CD4-positive, alpha-beta memory T cell (primary cell): ENCODE data around the gene FOXL3. TPM values are rescaled to one million over a fixed set of nuclear protein-coding genes. Genes with fewer than 3 reads are reported as not detected.

Experiments
- CTCF ChIA-PET: fragments of 350-600 bp; sonication (Branson Sonifier 250); formaldehyde crosslinking; loops from one replicate; lab custom pipeline; 2021; ENCODE audit warnings: inconsistent platforms; ENCODE audit not compliant: partially characterized antibody; lab: Charles Lee
- POLR2A ChIA-PET: fragments of 350-600 bp; sonication (Branson Sonifier 250); formaldehyde crosslinking; loops from one replicate; lab custom pipeline; 2021; ENCODE audit not compliant: partially characterized antibody; lab: Charles Lee
- DNase-seq, 5 donors: peaks; one replicate each; pipeline versions ENCODE4 v3.0.0 to v3.0.0-alpha.2; 2020 to 2022; ENCODE audit warnings: mixed read lengths in 1 of 5
- H3K27ac ChIP-seq: one replicate; pipeline ENCODE4 v1.7.0; 2013; ENCODE audit warnings: low read depth, low read length
- H3K27me3 ChIP-seq: 2 replicates; pipeline ENCODE4 v1.7.0; 2013; ENCODE audit warnings: mild to moderate bottlenecking, low read length, moderate library complexity; ENCODE audit not compliant: insufficient read depth
- H3K36me3 ChIP-seq: 2 replicates; pipeline ENCODE4 v1.7.0; 2013; ENCODE audit warnings: mild to moderate bottlenecking, low read length, moderate library complexity; ENCODE audit not compliant: insufficient read depth
- H3K4me1 ChIP-seq: 2 replicates; pipeline ENCODE4 v1.7.0; 2013; ENCODE audit warnings: mild to moderate bottlenecking, low read length, moderate library complexity; ENCODE audit not compliant: insufficient read depth
- H3K4me3 ChIP-seq, 2 donors: one replicate each; pipeline ENCODE4 v1.7.0; 2013; ENCODE audit warnings: low read length in 2 of 2, mild to moderate bottlenecking in 1 of 2
- H3K9me3 ChIP-seq, 2 donors: one replicate each; pipeline ENCODE4 v1.7.0; 2013; ENCODE audit warnings: low read length in 2 of 2, control low read depth in 1 of 2; ENCODE audit not compliant: control insufficient read depth in 1 of 2
- H3K27ac Mint-ChIP-seq, 7 donors: one replicate each; pipeline ENCODE4 v1.8.0; 2020 to 2021; ENCODE audit warnings: mixed read lengths in 7 of 7, mild to moderate bottlenecking in 6 of 7, inconsistent platforms in 3 of 7, moderate library complexity in 3 of 7
- H3K27me3 Mint-ChIP-seq, 2 donors: one replicate each; pipeline ENCODE4 v1.8.0; 2020 to 2021; ENCODE audit warnings: mixed read lengths in 2 of 2
- H3K36me3 Mint-ChIP-seq, 2 donors: one replicate each; pipeline ENCODE4 v1.8.0; 2020 to 2021; ENCODE audit warnings: mixed read lengths in 2 of 2, inconsistent platforms in 1 of 2, mild to moderate bottlenecking in 1 of 2
- H3K4me1 Mint-ChIP-seq, 4 donors: one replicate each; pipeline ENCODE4 v1.8.0; 2020 to 2021; ENCODE audit warnings: mixed read lengths in 4 of 4, mild to moderate bottlenecking in 1 of 4
- H3K4me3 Mint-ChIP-seq, 8 donors: one replicate each; pipeline ENCODE4 v1.8.0; 2020 to 2021; ENCODE audit warnings: mixed read lengths in 8 of 8, mild to moderate bottlenecking in 7 of 8, moderate library complexity in 6 of 8, inconsistent platforms in 3 of 8
- H3K9me3 Mint-ChIP-seq, 8 donors: one replicate each; pipeline ENCODE4 v1.8.0; 2020 to 2021; ENCODE audit warnings: mixed read lengths in 8 of 8, mild to moderate bottlenecking in 5 of 8, inconsistent platforms in 3 of 8, moderate library complexity in 1 of 8
- intact Hi-C: fragments of 100-400 bp; cut with micrococcal nuclease; formaldehyde crosslinking; loops from one replicate; pipeline ENCODE4 v1.15.1; 2023
- polyA plus RNA-seq, 2 donors: library from polyadenylated mRNA; unstranded; fragments of 300-500 nt; fragmentation: Illumina TruSeq; gene quantifications; one replicate each; pipeline ENCODE4 v1.2.3, GENCODE V29; 2021
- total RNA-seq, 2 experiments: library from RNA; stranded (reverse); gene quantifications; one replicate each; pipeline ENCODE4 v1.2.3, GENCODE V29; 2021

Gene FOXL3
- total and polyA plus RNA-seq, 4 experiments from 2014 or later = not detected

DNA sequence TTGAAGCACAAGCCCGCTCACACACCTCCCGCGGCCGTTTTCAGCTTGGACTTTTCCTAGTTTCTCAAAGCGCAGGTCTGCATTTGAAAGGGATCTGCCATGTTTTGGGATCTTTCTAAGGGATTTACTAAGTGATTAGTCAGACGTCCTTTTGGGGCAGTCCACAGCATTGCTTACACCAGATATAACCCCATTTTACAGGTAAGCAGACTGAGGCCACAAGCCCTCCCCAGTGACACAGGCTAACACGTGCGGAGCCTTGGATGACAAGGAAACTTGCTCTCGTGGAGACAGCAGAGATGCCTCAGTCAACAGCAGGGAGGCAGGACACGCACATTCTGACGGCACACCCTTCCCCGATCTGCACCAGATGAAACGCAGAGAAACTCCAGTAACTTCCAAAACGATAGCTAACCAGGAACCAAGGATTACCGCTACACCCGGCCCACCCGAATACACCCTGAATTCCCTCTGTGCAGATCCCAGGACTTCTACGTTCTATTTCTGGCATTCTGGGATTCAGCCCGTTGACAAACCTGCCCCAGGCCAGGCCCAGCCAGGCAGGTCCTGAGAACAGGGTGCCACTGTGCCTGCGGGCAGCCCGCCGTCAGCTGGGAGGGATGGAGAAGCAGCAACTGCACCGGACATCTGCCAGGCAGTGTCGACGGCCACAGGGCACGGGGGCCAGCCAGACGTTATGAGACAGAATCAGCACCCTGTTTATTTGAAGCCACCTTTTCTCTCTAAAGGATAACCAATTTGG lies 27.9 kb downstream of the FOXL3 start:
- no peak overlapping the region for H3K4me3 ChIP-seq
- no peaks in the 10 kb centered on the region for H3K36me3 ChIP-seq
- H3K4me3 Mint-ChIP-seq = no peak overlapping the region
- H3K9me3 ChIP-seq = no peaks in the 10 kb centered on the region
- DNase-seq = no peak
- intact Hi-C loops = no loop called here
- peaks cover 4% of the 10 kb centered on the region for H3K27me3 ChIP-seq
- peaks cover 7% of the 10 kb centered on the region for H3K4me1 ChIP-seq
- H3K27ac ChIP-seq = no peak overlapping the region
- ChIA-PET POLR2A (no interaction called here), CTCF (interaction anchor here (1.1 kb wide), 1 partner anchor 450 kb away, joined by 3 read pairs; no protein-coding TSS in a partner anchor)
- peaks cover 0 to 9% (median 5%) of the 10 kb centered on the region in 8 donors for H3K9me3 Mint-ChIP-seq
- peak overlapping the region in 1 of 7 donors; percentile 36 for H3K27ac Mint-ChIP-seq
- H3K27me3 Mint-ChIP-seq = peaks cover 32 to 42% of the 10 kb centered on the region in 2 donors
- H3K4me1 Mint-ChIP-seq = no peaks in the 10 kb centered on the region
- no peaks in the 10 kb centered on the region for H3K36me3 Mint-ChIP-seq

DNA sequence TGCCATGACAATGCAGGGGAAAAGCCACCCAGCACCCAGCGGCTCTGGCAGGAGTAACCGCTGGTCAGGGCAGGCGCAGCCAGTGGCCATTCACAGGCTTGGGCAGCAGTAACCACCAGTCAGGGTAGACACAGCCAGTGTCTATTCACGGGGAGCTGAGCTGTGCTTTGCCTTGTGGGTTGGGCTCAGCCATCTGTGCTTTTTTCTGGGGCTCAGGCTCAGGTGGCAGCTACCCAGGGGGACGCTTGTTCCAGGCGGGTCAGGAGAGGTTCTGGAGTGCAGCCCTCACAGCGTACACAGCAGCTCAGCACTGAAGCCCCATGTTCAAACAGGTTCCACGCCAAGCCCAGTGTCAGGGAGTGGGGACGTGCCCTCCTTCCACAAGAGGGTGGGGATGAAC lies 28.5 kb downstream of the FOXL3 start:
- H3K9me3 Mint-ChIP-seq = peaks cover 0 to 9% (median 5%) of the 10 kb centered on the region in 8 donors
- Histone ChIP-seq H3K27ac (no peak overlapping the region), H3K9me3 (no peaks in the 10 kb centered on the region), H3K4me3 (no peak overlapping the region), H3K27me3 (peaks cover 4% of the 10 kb centered on the region), H3K4me1 (peaks cover 7% of the 10 kb centered on the region), H3K36me3 (no peaks in the 10 kb centered on the region)
- no peak for DNase-seq
- peaks cover 32 to 40% of the 10 kb centered on the region in 2 donors for H3K27me3 Mint-ChIP-seq
- peaks cover 0 to under 1% (median 0%) of the 10 kb centered on the region in 4 donors for H3K4me1 Mint-ChIP-seq
- ChIA-PET CTCF (interaction anchor here (1.1 to 1.2 kb wide), 2 partner anchors 319 to 449 kb away, joined by 3 to 4 read pairs; no protein-coding TSS in a partner anchor), POLR2A (no interaction called here)
- H3K27ac Mint-ChIP-seq = no peak overlapping the region
- no peak overlapping the region for H3K4me3 Mint-ChIP-seq
- intact Hi-C loops = no loop called here
- H3K36me3 Mint-ChIP-seq = no peaks in the 10 kb centered on the region

DNA sequence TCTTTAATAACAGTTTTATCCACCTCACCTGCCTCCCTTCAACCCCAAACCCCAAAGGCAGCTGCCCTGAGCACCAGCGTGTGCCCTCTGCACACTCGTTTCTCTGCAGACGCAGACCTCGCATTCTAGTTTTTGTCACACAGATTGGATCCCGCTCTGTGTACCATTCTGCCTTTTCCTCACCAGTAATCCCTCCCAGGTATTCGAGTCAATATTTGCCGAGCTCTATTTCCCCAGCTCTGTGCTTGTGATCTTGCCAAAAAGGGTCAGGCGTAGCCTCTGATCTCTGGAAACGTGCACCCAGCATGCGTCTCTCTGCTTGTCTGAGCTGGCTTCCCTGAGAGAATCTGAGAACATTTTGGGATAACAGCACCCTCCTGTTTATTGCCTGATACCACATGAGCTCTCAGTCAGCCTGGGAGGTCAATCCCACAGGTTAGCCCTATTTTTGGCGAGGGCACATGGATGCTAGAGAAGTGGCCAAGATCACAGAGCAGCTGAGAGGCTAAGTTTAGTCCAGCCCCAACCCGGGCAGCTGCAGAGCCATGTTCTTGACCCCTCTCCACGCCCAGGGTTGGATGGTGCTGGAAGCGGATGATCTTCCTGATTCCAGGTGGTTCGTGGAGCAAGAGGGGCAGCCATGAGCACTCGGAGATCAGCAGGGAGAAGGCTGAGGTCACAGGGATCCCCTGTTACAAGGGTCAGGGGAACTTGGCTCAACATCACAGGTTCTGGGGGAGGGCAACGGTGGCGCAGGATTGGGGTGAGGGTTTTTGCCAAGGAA lies 29.1 kb downstream of the FOXL3 start:
- H3K4me3 Mint-ChIP-seq = no peak overlapping the region
- peaks cover 7% of the 10 kb centered on the region for H3K4me1 ChIP-seq
- CTCF ChIA-PET = interaction anchor here (1.1 to 1.2 kb wide), 2 partner anchors 318 to 448 kb away, joined by 3 to 4 read pairs; no protein-coding TSS in a partner anchor
- intact Hi-C loops = no loop called here
- peaks cover 0 to 2% (median 0%) of the 10 kb centered on the region in 4 donors for H3K4me1 Mint-ChIP-seq
- H3K27me3 ChIP-seq = peaks cover 4% of the 10 kb centered on the region
- H3K27me3 Mint-ChIP-seq = peaks cover 34 to 41% of the 10 kb centered on the region in 2 donors
- H3K9me3 Mint-ChIP-seq = peaks cover 0 to 9% (median 5%) of the 10 kb centered on the region in 8 donors
- no peaks in the 10 kb centered on the region for H3K9me3 ChIP-seq
- H3K36me3 ChIP-seq = no peaks in the 10 kb centered on the region
- POLR2A ChIA-PET = no interaction called here
- H3K36me3 Mint-ChIP-seq = no peaks in the 10 kb centered on the region
- no peak overlapping the region for H3K4me3 ChIP-seq
- DNase-seq = no peak
- H3K27ac ChIP-seq = no peak overlapping the region
- peak overlapping the region in 1 of 7 donors; percentile 48 for H3K27ac Mint-ChIP-seq

DNA sequence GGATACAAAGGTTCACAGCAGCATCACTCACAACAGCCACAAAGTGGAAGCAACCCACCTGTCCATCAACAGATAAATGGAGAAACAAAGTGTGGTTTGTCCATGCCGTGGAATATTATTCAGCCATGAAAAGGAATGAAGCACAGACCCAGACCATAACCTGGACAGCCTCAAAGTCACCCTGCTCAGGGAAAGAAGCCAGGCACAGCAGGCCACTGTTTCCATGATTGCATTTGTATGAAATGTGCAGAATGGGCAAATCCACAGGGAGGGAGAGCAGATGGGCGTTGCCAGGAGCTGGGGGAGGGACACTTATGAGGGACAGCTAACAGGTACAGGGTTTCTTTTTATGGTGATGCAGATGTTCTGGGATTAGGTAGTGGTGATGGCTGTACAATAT lies 30.3 kb downstream of the FOXL3 start:
- H3K4me3 Mint-ChIP-seq = no peak overlapping the region
- no peak overlapping the region for H3K4me3 ChIP-seq
- no peaks in the 10 kb centered on the region for H3K9me3 ChIP-seq
- H3K27me3 ChIP-seq = peaks cover 4% of the 10 kb centered on the region
- H3K4me1 Mint-ChIP-seq = peaks cover 0 to 2% (median 0%) of the 10 kb centered on the region in 4 donors
- CTCF ChIA-PET = interaction anchor here (0.6 to 2.9 kb wide), 5 partner anchors 11 to 1097 kb away, joined by 3 to 22 read pairs (median 3); no protein-coding TSS in a partner anchor
- DNase-seq = no peak
- no peaks in the 10 kb centered on the region for H3K36me3 Mint-ChIP-seq
- no peak overlapping the region for H3K27ac ChIP-seq
- no peaks in the 10 kb centered on the region for H3K36me3 ChIP-seq
- H3K27ac Mint-ChIP-seq = no peak overlapping the region
- H3K9me3 Mint-ChIP-seq = peaks cover 0 to 6% (median under 1%) of the 10 kb centered on the region in 8 donors
- intact Hi-C loops = no loop called here
- H3K27me3 Mint-ChIP-seq = peaks cover 29 to 35% of the 10 kb centered on the region in 2 donors
- POLR2A ChIA-PET = no interaction called here
- H3K4me1 ChIP-seq = peaks cover 7% of the 10 kb centered on the region

DNA sequence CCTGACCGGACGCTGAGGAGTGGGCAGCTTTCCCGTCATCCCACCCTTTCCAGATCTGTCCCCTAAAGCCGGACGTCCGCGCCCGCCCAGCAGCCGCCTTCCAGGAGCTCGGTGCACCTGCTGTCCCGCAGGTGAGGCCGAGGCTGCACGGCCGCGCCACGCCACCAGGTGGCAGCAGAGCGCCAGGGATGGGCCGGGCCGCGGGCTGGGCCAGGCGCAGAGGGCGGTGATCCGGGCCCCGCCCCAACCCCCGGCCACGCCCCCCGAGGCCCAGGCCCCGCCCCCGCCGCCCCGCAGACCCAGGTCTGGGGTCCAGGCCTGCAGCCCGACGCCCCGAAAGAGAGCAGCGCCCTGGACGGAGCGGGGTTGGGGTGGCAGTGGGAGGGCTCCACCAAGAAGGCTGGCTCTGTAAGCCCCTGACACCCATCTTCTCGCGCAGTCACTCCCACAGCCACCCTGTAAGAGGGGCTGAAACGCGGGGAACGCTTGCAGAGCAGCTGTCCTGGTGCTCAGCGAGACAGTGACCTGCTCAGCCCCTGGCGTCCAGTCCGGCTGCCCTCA lies 32.2 kb downstream of the FOXL3 start:
- peak overlapping the region in 1 of 8 donors; percentile 23 for H3K4me3 Mint-ChIP-seq
- peaks cover 24 to 25% of the 10 kb centered on the region in 2 donors for H3K27me3 Mint-ChIP-seq
- Histone ChIP-seq H3K4me1 (peaks cover 7% of the 10 kb centered on the region), H3K4me3 (no peak overlapping the region), H3K9me3 (no peaks in the 10 kb centered on the region), H3K27me3 (peaks cover 4% of the 10 kb centered on the region), H3K36me3 (no peaks in the 10 kb centered on the region), H3K27ac (no peak overlapping the region)
- peak; percentile 72 to 89 (median 81) for DNase-seq
- H3K36me3 Mint-ChIP-seq = no peaks in the 10 kb centered on the region
- no peak overlapping the region for H3K27ac Mint-ChIP-seq
- peaks cover 0 to 2% (median 0%) of the 10 kb centered on the region in 4 donors for H3K4me1 Mint-ChIP-seq
- CTCF ChIA-PET = interaction anchor here (0.7 to 2.9 kb wide), 15 partner anchors 9 to 550 kb away, joined by 3 to 22 read pairs (median 4); no protein-coding TSS in a partner anchor
- intact Hi-C loops = loop anchor here (1.0 to 2.0 kb wide), 3 partner anchors 315 to 551 kb away; no protein-coding TSS in a partner anchor
- H3K9me3 Mint-ChIP-seq = peaks cover 0 to 6% (median 0%) of the 10 kb centered on the region in 8 donors
- POLR2A ChIA-PET = interaction anchor here (1.2 kb wide), 1 partner anchor 553 kb away, joined by 4 read pairs; no protein-coding TSS in a partner anchor

DNA sequence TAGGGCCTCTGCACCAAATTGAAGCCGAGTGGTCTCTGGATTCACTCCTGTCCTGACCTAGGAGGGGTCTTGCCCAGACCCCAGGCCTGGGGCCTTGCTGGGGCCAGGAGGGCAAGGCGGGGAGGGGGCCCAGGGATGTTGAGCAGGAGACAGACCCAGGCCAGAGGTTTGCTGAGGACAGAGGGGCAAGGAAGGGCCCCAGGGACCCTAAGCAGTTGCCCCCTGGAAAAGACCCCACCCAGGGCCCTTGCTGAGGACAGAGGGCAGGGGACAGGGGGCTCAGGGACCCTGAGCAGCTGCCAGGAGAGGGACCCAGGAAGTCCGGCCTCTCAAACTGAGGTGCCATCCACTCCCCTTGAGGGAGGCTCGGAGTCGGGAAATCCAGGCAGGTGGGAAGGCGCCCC lies 32.7 kb downstream of the FOXL3 start:
- no peak overlapping the region for H3K27ac Mint-ChIP-seq
- H3K4me3 Mint-ChIP-seq = peak overlapping the region in 1 of 8 donors; percentile 23
- H3K4me3 ChIP-seq = no peak overlapping the region
- peaks cover 21% of the 10 kb centered on the region in 2 donors for H3K27me3 Mint-ChIP-seq
- no peaks in the 10 kb centered on the region for H3K36me3 Mint-ChIP-seq
- intact Hi-C loops = loop anchor here (1.0 to 2.0 kb wide), 3 partner anchors 314 to 551 kb away; no protein-coding TSS in a partner anchor
- H3K9me3 Mint-ChIP-seq = peaks cover 0 to 6% (median 0%) of the 10 kb centered on the region in 8 donors
- H3K36me3 ChIP-seq = no peaks in the 10 kb centered on the region
- H3K4me1 Mint-ChIP-seq = peaks cover 0 to 2% (median 0%) of the 10 kb centered on the region in 4 donors
- CTCF ChIA-PET = interaction anchor here (1.2 to 2.9 kb wide), 8 partner anchors 10 to 550 kb away, joined by 3 to 22 read pairs (median 4); no protein-coding TSS in a partner anchor
- POLR2A ChIA-PET = interaction anchor here (1.2 kb wide), 1 partner anchor 553 kb away, joined by 4 read pairs; no protein-coding TSS in a partner anchor
- no peak for DNase-seq
- H3K27ac ChIP-seq = no peak overlapping the region
- peaks cover 4% of the 10 kb centered on the region for H3K27me3 ChIP-seq
- peaks cover 7% of the 10 kb centered on the region for H3K4me1 ChIP-seq
- H3K9me3 ChIP-seq = no peaks in the 10 kb centered on the region
